ENCODE data around the gene LRRC36. TPM values are rescaled to one million over a fixed set of nuclear protein-coding genes. Genes with fewer than 3 reads are reported as not detected.

LRRC36 gene
- total and polyA plus RNA-seq, 5 donors from 2014 or later, result not detected

DNA sequence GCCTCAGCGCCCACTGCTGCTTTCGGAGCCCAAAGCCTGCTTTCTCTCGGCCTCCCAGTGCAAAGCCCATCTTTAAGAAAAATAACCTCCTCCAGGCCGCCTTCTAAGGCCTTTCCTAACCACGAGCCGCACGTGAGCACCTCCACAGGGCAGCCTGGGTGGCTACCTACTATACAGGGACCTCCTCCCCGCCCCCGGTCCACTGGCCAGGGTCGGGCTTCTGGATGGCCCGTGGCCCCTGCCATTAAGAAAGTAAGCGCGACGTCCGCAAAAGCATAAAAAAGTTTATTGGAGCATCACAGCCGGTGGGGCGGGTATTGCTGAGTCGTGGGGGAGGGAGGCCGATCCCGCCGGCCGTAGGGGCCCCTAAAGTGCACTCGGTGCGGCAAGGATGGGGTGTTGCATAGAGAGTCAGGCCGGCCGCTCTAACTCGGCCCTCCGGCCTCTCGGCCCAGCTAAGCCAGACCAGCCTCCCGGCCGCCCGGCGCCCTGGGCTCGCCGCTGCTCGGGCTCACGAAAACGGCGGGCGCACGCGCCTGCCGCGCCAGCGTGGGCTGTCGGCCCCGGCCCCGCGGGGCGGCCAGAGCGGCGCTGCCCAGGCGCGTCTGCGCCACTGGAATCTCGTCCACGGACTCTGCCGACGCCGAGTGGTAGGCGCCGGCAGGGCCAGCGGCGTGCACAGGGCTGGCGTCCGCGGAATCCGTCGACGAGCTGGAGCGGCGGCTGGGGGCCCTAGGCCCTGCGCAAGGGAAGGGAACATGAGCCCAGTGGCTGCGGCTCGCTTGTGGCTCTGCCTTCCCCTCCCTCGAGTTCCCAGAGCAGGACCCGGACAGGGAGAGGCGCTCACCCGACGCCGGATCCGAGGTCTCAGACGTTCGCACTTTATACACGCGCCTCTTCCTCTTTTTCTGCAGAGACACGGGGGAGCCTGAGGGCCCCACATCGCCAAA is 67.8 kb downstream of the LRRC36 start:
- peaks cover 18% of the 10 kb centered on the region for H3K4me1 ChIP-seq (ENCODE audit: control insufficient read depth, insufficient read depth, low read length, poor library complexity, severe bottlenecking)
- H3K27me3 ChIP-seq (ENCODE audit: control insufficient read depth, insufficient read depth, low read length), result no peaks in the 10 kb centered on the region
- no peak overlapping the region for H3K27ac Mint-ChIP-seq
- H3K36me3 ChIP-seq (ENCODE audit: control insufficient read depth, insufficient read depth, low read length), result no peaks in the 10 kb centered on the region
- H3K4me3 ChIP-seq (ENCODE audit: low read depth, low read length), result no peak overlapping the region
- H3K9me3 ChIP-seq (ENCODE audit: control insufficient read depth in 2 of 2, low read length in 2 of 2), result no peaks in the 10 kb centered on the region
- no peak for DNase-seq
- no peak overlapping the region for H3K27ac ChIP-seq (ENCODE audit: insufficient read depth, low read length, poor library complexity, severe bottlenecking)
- H3K4me1 Mint-ChIP-seq, result peaks cover 0 to 18% (median 3%) of the 10 kb centered on the region in 4 donors
- H3K4me3 Mint-ChIP-seq, result peak overlapping the region in 3 of 4 donors; percentile 31 to 62 (median 56)
- H3K27me3 Mint-ChIP-seq, result peaks cover 48% of the 10 kb centered on the region
- H3K36me3 Mint-ChIP-seq, result no peaks in the 10 kb centered on the region
- H3K9me3 Mint-ChIP-seq, result peaks cover 0 to 1% (median 0%) of the 10 kb centered on the region in 7 donors
- ATAC-seq (ENCODE audit: low read depth in 2 of 2), result no peak

DNA sequence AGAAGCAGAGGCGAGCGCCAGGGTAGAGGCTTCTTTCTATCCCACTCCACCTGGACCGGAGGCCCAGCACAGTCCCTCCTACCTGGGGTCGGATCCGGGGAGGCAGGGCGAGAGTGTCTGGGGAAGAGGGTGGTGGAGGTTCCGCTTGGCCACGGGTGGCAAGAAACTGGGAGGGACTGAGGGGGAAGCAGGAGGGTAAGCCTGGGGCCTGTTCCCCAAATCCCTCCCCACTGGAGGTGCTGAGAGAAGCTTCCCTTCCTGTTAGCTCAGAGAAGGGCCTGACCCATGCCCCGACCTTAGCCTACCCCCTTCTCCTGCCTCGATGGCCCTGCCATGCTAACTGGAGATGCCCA is 68.5 kb downstream of the LRRC36 start:
- Mint-ChIP-seq H3K27me3 (peaks cover 42% of the 10 kb centered on the region), H3K9me3 (peaks cover 0 to 1% (median 0%) of the 10 kb centered on the region in 7 donors), H3K27ac (no peak overlapping the region), H3K4me3 (no peak overlapping the region), H3K4me1 (peaks cover 0 to 18% (median 3%) of the 10 kb centered on the region in 4 donors), H3K36me3 (no peaks in the 10 kb centered on the region)
- ATAC-seq (ENCODE audit: low read depth in 2 of 2) (no peak), DNase-seq (no peak)
- no peaks in the 10 kb centered on the region for H3K36me3 ChIP-seq (ENCODE audit: control insufficient read depth, insufficient read depth, low read length)
- peaks cover 18% of the 10 kb centered on the region for H3K4me1 ChIP-seq (ENCODE audit: control insufficient read depth, insufficient read depth, low read length, poor library complexity, severe bottlenecking)
- no peaks in the 10 kb centered on the region for H3K9me3 ChIP-seq (ENCODE audit: control insufficient read depth in 2 of 2, low read length in 2 of 2)
- H3K4me3 ChIP-seq (ENCODE audit: low read depth, low read length), result no peak overlapping the region
- no peaks in the 10 kb centered on the region for H3K27me3 ChIP-seq (ENCODE audit: control insufficient read depth, insufficient read depth, low read length)
- H3K27ac ChIP-seq (ENCODE audit: insufficient read depth, low read length, poor library complexity, severe bottlenecking), result no peak overlapping the region

DNA sequence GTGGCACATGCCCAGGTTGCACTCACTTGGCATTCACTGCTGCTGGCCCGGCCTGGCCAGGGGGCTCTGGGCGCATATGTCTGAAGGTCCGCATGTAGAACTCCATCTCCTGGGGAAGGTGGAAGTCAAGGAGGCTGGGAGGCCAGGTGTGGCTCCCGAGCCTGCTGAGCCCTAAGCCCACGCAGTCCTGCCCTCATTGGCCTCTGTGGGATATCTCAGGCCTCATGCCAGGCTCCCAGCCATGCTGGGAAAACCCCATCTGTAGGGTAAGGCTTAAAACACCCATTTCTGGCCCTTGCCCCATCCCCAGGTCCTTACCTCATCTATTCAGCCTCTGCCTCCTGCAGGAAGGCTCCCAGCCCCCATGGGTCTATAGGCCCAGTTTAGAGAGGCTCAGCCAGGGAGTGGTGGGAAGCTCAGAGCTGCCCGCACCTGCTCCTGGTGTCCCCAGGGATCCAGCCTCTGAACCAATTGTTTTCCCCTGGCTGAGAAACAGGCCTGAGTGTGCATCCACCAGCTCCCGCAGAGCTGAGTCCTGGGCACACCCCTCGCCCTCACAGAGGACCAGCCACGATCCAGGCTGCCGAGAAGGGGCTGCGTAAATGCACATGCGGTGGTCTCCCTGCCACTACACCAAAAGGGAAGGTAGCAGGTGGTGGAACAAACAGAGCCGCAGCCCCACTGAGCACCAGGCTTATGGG is 69.0 kb downstream of the LRRC36 start:
- H3K4me1 Mint-ChIP-seq, result peaks cover 0 to 18% (median 3%) of the 10 kb centered on the region in 4 donors
- H3K36me3 ChIP-seq (ENCODE audit: control insufficient read depth, insufficient read depth, low read length), result no peaks in the 10 kb centered on the region
- H3K27me3 Mint-ChIP-seq, result peaks cover 39% of the 10 kb centered on the region
- no peaks in the 10 kb centered on the region for H3K36me3 Mint-ChIP-seq
- no peak for DNase-seq
- H3K27ac Mint-ChIP-seq, result no peak overlapping the region
- H3K27me3 ChIP-seq (ENCODE audit: control insufficient read depth, insufficient read depth, low read length), result no peaks in the 10 kb centered on the region
- no peak for ATAC-seq (ENCODE audit: low read depth in 2 of 2)
- no peak overlapping the region for H3K4me3 ChIP-seq (ENCODE audit: low read depth, low read length)
- H3K9me3 Mint-ChIP-seq, result peaks cover 0 to 1% (median 0%) of the 10 kb centered on the region in 7 donors
- H3K4me1 ChIP-seq (ENCODE audit: control insufficient read depth, insufficient read depth, low read length, poor library complexity, severe bottlenecking), result peaks cover 18% of the 10 kb centered on the region
- no peaks in the 10 kb centered on the region for H3K9me3 ChIP-seq (ENCODE audit: control insufficient read depth in 2 of 2, low read length in 2 of 2)
- no peak overlapping the region for H3K27ac ChIP-seq (ENCODE audit: insufficient read depth, low read length, poor library complexity, severe bottlenecking)
- no peak overlapping the region for H3K4me3 Mint-ChIP-seq

DNA sequence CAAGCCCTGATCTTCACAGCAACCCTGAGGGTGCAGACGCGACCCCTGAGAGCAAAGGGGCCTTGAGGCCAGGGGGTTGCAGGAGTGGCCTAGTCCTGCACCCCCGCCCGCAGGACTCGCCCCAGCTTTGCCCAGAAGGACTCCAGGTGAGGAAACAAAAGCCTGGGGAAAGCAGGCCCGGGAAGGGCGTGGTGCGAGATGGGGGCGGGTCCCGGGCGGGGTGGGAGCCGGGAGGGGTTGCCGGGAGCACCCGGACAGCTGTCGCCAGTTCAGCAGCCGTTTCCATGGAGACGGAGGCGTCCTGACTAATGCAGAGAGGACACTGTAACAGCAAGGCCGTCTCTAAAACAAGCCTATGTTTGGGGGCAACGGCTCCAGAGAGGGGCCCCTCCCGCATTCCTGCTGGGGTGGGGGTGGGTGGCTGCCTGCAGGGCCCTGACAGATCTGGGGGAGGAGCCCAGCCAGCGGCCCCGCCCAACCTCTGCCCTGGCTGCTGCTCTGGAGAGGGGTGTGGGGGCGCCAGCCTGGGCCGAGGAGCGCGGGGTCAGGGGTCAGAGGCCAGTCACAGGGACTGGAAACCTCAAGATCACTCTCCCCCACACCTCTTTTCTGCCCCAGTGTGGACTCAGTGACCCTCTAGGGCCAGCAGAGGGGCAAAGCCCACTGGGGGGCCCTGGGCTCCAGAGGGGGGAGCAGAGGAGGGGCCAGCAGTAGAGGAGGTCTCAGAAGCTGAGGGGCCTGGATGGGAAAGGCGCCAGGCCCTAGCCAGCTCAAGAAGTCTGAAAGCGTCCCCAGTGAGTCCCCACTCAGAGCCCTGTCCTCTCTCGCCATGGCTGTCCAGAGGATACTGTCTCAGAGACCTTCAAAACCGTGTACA is 69.8 kb downstream of the LRRC36 start:
- no peak overlapping the region for H3K4me3 Mint-ChIP-seq
- ATAC-seq (ENCODE audit: low read depth in 2 of 2) (no peak), DNase-seq (no peak)
- peaks cover 0 to 1% (median 0%) of the 10 kb centered on the region in 7 donors for H3K9me3 Mint-ChIP-seq
- peaks cover 39% of the 10 kb centered on the region for H3K27me3 Mint-ChIP-seq
- no peak overlapping the region for H3K4me3 ChIP-seq (ENCODE audit: low read depth, low read length)
- H3K4me1 ChIP-seq (ENCODE audit: control insufficient read depth, insufficient read depth, low read length, poor library complexity, severe bottlenecking), result peaks cover 18% of the 10 kb centered on the region
- peaks cover 0 to 17% (median 3%) of the 10 kb centered on the region in 4 donors for H3K4me1 Mint-ChIP-seq
- no peaks in the 10 kb centered on the region for H3K27me3 ChIP-seq (ENCODE audit: control insufficient read depth, insufficient read depth, low read length)
- H3K36me3 ChIP-seq (ENCODE audit: control insufficient read depth, insufficient read depth, low read length), result no peaks in the 10 kb centered on the region
- no peak overlapping the region for H3K27ac Mint-ChIP-seq
- no peaks in the 10 kb centered on the region for H3K9me3 ChIP-seq (ENCODE audit: control insufficient read depth in 2 of 2, low read length in 2 of 2)
- H3K27ac ChIP-seq (ENCODE audit: insufficient read depth, low read length, poor library complexity, severe bottlenecking), result no peak overlapping the region
- H3K36me3 Mint-ChIP-seq, result no peaks in the 10 kb centered on the region

DNA sequence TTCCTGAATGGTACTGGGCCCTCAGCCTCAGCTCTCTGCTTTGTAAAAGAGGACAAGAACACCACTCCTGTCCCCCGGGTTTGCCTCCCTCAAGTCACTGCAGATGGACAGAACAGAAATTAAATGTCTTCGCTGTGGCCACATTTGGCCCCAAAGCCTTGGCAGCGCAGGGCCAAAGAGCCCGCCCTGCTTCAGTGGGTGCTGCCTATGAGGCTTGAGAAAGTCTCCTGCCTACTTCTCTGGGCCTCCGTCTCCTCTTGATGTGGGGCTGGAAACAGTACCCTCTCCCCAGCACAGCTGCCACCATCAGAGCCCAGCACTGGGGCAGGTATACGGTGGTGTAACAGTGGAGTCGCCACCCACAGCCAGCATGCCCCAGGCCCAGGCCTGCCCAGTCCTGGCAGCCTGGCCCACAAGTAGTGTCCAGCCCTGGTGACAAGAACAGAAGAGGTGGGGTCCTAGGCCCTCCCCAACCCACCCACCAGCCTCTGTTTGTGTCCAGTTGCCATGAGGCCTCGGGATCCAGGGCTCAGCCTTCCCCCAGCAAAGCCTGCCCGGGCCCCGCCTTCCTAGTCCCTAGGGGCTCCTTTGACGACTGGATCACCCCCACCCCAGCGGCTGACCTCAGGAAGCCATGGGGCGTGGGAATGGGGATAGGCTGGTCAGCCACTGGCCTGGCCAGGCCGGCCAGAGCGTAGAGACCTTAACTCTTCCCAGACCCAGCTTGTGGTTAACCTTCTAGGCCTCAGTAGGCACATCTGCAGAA is 70.6 kb downstream of the LRRC36 start:
- ATAC-seq (ENCODE audit: low read depth in 2 of 2) (no peak), DNase-seq (no peak)
- Mint-ChIP-seq H3K4me3 (peak overlapping the region in 1 of 4 donors; percentile 47), H3K4me1 (peaks cover 0 to 14% (median 3%) of the 10 kb centered on the region in 4 donors), H3K9me3 (peaks cover 0 to 1% (median 0%) of the 10 kb centered on the region in 7 donors), H3K27me3 (peaks cover 32% of the 10 kb centered on the region), H3K36me3 (no peaks in the 10 kb centered on the region), H3K27ac (no peak overlapping the region)
- no peaks in the 10 kb centered on the region for H3K9me3 ChIP-seq (ENCODE audit: control insufficient read depth in 2 of 2, low read length in 2 of 2)
- peaks cover 18% of the 10 kb centered on the region for H3K4me1 ChIP-seq (ENCODE audit: control insufficient read depth, insufficient read depth, low read length, poor library complexity, severe bottlenecking)
- H3K27me3 ChIP-seq (ENCODE audit: control insufficient read depth, insufficient read depth, low read length), result no peaks in the 10 kb centered on the region
- H3K4me3 ChIP-seq (ENCODE audit: low read depth, low read length), result no peak overlapping the region
- H3K36me3 ChIP-seq (ENCODE audit: control insufficient read depth, insufficient read depth, low read length), result no peaks in the 10 kb centered on the region
- H3K27ac ChIP-seq (ENCODE audit: insufficient read depth, low read length, poor library complexity, severe bottlenecking), result no peak overlapping the region

DNA sequence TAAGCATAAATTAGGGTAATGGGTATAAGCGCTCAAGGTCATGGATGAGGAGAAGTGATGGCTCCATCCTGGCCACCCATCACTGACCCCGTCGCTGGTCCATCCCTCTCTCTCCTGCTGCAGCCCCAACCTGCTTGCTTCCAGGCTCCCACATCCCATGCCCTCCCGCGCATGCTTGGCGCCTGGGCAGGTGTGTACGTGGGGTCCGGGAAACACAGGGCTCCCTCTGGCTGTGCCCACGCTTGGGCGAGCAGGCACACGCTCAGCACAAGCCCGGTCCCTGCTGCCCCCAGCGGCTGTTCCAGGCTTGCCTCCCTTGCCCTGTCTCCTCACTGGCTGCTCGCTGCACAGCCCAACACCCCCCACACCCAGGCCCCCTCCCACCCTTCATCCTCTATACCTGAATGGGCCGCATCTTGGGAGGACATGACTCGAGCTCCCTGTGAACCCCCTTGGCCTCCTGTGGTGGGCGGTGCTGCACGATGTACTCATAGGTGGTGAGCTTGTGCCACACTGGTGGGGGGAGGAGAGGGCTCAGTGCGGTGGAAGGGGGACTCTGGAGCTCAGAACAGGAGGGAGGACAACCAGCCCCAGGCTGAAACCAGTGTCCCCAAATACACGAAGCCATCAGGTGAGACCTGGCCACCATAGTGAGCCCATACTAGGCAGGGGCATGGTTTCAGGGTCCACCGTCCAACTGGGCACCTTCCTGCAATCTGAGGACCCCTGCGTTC is 71.4 kb downstream of the LRRC36 start:
- ATAC-seq (ENCODE audit: low read depth in 2 of 2), result no peak
- no peaks in the 10 kb centered on the region for H3K27me3 ChIP-seq (ENCODE audit: control insufficient read depth, insufficient read depth, low read length)
- H3K9me3 Mint-ChIP-seq, result no peaks in the 10 kb centered on the region
- peaks cover 0 to 14% (median 3%) of the 10 kb centered on the region in 4 donors for H3K4me1 Mint-ChIP-seq
- no peaks in the 10 kb centered on the region for H3K36me3 Mint-ChIP-seq
- H3K27ac Mint-ChIP-seq, result no peak overlapping the region
- peaks cover 30% of the 10 kb centered on the region for H3K27me3 Mint-ChIP-seq
- no peak overlapping the region for H3K27ac ChIP-seq (ENCODE audit: insufficient read depth, low read length, poor library complexity, severe bottlenecking)
- H3K36me3 ChIP-seq (ENCODE audit: control insufficient read depth, insufficient read depth, low read length), result no peaks in the 10 kb centered on the region
- no peak overlapping the region for H3K4me3 ChIP-seq (ENCODE audit: low read depth, low read length)
- DNase-seq, result no peak
- no peak overlapping the region for H3K4me3 Mint-ChIP-seq
- H3K9me3 ChIP-seq (ENCODE audit: control insufficient read depth in 2 of 2, low read length in 2 of 2), result no peaks in the 10 kb centered on the region
- peaks cover 18% of the 10 kb centered on the region for H3K4me1 ChIP-seq (ENCODE audit: control insufficient read depth, insufficient read depth, low read length, poor library complexity, severe bottlenecking)
